Measurements from ENCODE around the gene CPA1. TPM values are rescaled to one million over a fixed set of nuclear protein-coding genes. Genes with fewer than 3 reads are reported as not detected.
A peak's percentile ranks its signal among the peaks of the same experiment; 100 is the strongest.

Gene CPA1
- polyA plus RNA-seq, 3 donors from 2014 or later: not detected

GRCh38 chr7:130362251-130362816 lies 18.0 kb upstream of the CPA1 start:
- Mint-ChIP-seq H3K27me3 (ENCODE audit: low read depth in 3 of 3) (peaks cover 0 to 4% (median 1%) of the 10 kb centered on the region in 3 donors), H3K4me1 (no peaks in the 10 kb centered on the region), H3K36me3 (peaks cover 0 to 4% (median 4%) of the 10 kb centered on the region in 3 donors), H3K4me3 (no peak overlapping the region), H3K27ac (no peak overlapping the region), H3K9me3 (no peaks in the 10 kb centered on the region)
- DNase-seq: no peak

GRCh38 chr7:130363026-130363847 lies 17.1 kb upstream of the CPA1 start:
- H3K27ac Mint-ChIP-seq: no peak overlapping the region
- no peak for DNase-seq

GRCh38 chr7:130364451-130364850 lies 15.8 kb upstream of the CPA1 start:
- Mint-ChIP-seq H3K27ac (no peak overlapping the region), H3K4me1 (peaks cover 0 to 3% of the 10 kb centered on the region in 2 donors), H3K36me3 (peaks cover 0 to 4% (median 4%) of the 10 kb centered on the region in 3 donors), H3K9me3 (no peaks in the 10 kb centered on the region), H3K27me3 (ENCODE audit: low read depth in 3 of 3) (peaks cover 0 to 4% (median 1%) of the 10 kb centered on the region in 3 donors), H3K4me3 (no peak overlapping the region)
- DNase-seq: no peak

More at GRCh38 chr7:130363026-130363847, 17.1 kb upstream of the CPA1 start:
- Mint-ChIP-seq H3K36me3 (peaks cover 0 to 4% (median 4%) of the 10 kb centered on the region in 3 donors), H3K9me3 (no peaks in the 10 kb centered on the region), H3K27me3 (ENCODE audit: low read depth in 3 of 3) (peaks cover 0 to 4% (median 1%) of the 10 kb centered on the region in 3 donors), H3K4me1 (no peaks in the 10 kb centered on the region), H3K4me3 (no peak overlapping the region)

- Mint-ChIP-seq H3K36me3 (peaks cover 0 to 4% (median 4%) of the 10 kb centered on the region in 3 donors), H3K27me3 (ENCODE audit: low read depth in 3 of 3) (peaks cover 0 to 2% (median 1%) of the 10 kb centered on the region in 3 donors), H3K9me3 (no peaks in the 10 kb centered on the region), H3K27ac (no peak overlapping the region), H3K4me1 (peaks cover 0 to 4% of the 10 kb centered on the region in 2 donors), H3K4me3 (no peak overlapping the region)
- DNase-seq: no peak
These were observed 15.2 kb upstream of the CPA1 start for GRCh38 chr7:130365088-130365487.

GRCh38 chr7:130365511-130366441 lies 14.5 kb upstream of the CPA1 start:
- no peak overlapping the region for H3K27ac Mint-ChIP-seq
- DNase-seq: no peak

DNA sequence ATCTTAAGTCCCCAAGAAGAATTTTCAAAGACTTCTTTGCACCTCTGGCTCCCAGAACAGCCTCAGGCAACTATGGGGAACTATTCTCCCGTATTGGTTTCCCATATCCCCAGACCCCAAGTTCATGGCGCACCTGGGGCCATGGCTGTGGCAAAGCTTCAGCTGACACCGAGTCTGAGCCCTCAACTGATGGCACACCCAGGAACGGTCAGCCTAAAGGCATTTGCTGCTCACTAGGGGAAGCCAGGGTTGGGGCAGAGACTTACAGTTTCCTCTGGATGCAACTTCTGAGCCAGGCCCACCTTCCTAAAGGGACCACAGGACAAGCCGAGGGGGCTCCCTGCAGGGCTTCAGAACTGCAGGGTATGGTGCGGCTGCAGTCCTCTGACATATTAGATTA lies 13.7 kb upstream of the CPA1 start:
- no peak overlapping the region for H3K4me3 Mint-ChIP-seq
- H3K27ac Mint-ChIP-seq: no peak overlapping the region
- H3K27me3 Mint-ChIP-seq (ENCODE audit: low read depth in 3 of 3): peaks cover 0 to 2% (median 1%) of the 10 kb centered on the region in 3 donors
- H3K9me3 Mint-ChIP-seq: no peaks in the 10 kb centered on the region
- H3K36me3 Mint-ChIP-seq: no peaks in the 10 kb centered on the region
- peaks cover 0 to 4% of the 10 kb centered on the region in 2 donors for H3K4me1 Mint-ChIP-seq
- no peak for DNase-seq

More at GRCh38 chr7:130365511-130366441, 14.5 kb upstream of the CPA1 start:
- peaks cover 0 to 4% of the 10 kb centered on the region in 2 donors for H3K4me1 Mint-ChIP-seq
- no peak overlapping the region for H3K4me3 Mint-ChIP-seq
- peaks cover 0 to 2% (median 1%) of the 10 kb centered on the region in 3 donors for H3K27me3 Mint-ChIP-seq (ENCODE audit: low read depth in 3 of 3)
- no peaks in the 10 kb centered on the region for H3K9me3 Mint-ChIP-seq
- no peaks in the 10 kb centered on the region for H3K36me3 Mint-ChIP-seq

GRCh38 chr7:130367088-130367755 lies 13.1 kb upstream of the CPA1 start:
- Mint-ChIP-seq H3K27ac (no peak overlapping the region), H3K4me3 (no peak overlapping the region), H3K9me3 (no peaks in the 10 kb centered on the region), H3K4me1 (peaks cover 0 to 4% of the 10 kb centered on the region in 2 donors), H3K27me3 (ENCODE audit: low read depth in 3 of 3) (peaks cover 0 to 2% (median 0%) of the 10 kb centered on the region in 3 donors), H3K36me3 (peaks cover 0 to 4% (median 0%) of the 10 kb centered on the region in 3 donors)
- no peak for DNase-seq

DNA sequence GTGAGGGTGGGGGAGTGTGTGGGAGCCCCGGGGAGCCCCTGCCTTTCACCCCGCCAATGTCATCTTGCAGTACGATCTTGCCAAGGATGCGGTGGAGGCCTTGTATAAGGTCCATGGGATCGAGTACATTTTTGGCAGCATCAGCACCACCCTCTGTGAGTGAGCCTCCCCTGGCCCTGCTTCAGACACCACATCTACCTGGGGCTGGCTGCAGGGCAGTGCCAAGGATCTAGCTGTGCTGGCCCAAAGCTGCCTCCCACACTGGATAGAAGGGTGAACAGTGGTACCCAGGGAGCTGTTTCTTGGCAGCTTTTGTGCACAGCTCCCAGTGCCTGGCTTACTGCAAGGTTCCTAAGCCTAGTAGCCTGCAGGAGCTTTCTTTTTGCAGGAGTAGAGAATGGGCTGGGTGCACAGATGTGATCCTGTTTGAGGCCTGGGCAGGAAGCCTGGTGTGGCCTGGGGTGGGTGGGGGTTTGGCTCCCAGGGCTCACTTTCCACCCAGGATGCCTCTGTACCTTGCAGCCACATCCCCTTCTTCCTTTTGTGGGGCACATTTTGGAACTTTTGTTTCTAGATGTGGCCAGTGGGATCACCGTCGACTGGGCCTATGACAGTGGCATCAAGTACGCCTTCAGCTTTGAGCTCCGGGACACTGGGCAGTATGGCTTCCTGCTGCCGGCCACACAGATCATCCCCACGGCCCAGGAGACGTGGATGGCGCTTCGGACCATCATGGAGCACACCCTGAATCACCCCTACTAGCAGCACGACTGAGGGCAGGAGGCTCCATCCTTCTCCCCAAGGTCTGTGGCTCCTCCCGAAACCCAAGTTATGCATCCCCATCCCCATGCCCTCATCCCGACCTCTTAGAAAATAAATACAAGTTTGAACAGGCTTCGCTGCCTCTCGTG lies 12.2 kb upstream of the CPA1 start:
- Mint-ChIP-seq H3K4me1 (peaks cover 0 to 4% of the 10 kb centered on the region in 2 donors), H3K9me3 (peaks cover 0 to 1% (median 0%) of the 10 kb centered on the region in 6 donors), H3K27me3 (ENCODE audit: low read depth in 3 of 3) (peaks cover 0 to 2% (median 0%) of the 10 kb centered on the region in 3 donors), H3K4me3 (no peak overlapping the region), H3K27ac (no peak overlapping the region), H3K36me3 (peaks cover 0 to 4% (median 0%) of the 10 kb centered on the region in 3 donors)
- DNase-seq: no peak

DNA sequence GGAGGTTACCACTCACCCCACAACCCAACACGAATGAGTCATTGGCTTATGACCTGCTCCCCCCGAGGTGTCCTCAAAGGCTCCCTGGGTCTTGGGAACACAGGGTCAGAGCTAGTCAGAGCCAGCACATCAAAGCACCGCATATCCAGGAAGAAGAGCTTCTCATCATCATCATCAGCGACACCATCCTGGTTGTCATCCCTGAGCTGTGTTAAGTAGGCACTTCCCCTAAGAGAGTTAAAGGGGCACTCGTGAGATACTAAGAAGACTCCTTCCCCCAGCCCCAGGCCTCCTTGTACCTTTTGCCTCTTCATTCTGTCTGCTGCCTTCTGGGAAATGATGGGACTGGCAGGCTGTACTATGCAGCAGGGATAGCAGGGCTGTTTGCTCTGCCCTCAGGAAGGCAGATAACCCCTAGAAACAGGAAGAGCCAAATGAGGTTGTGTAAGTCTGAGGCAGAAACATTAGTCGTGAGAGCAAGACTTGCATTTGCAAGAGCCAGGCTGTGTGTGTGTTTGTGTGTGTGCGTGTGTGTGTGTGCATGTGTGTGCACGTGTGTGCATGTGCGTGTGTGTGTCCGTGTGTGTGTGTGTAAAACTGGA lies 11.1 kb upstream of the CPA1 start:
- H3K9me3 Mint-ChIP-seq: peaks cover 0 to 1% (median 0%) of the 10 kb centered on the region in 6 donors
- DNase-seq: no peak
- H3K4me3 Mint-ChIP-seq: no peak overlapping the region
- peaks cover 0 to 4% (median 0%) of the 10 kb centered on the region in 3 donors for H3K36me3 Mint-ChIP-seq
- H3K4me1 Mint-ChIP-seq: peaks cover 0 to 4% of the 10 kb centered on the region in 2 donors
- peak overlapping the region in 2 of 6 donors; percentile 11 to 12 for H3K27ac Mint-ChIP-seq
- peaks cover 0 to 2% (median 0%) of the 10 kb centered on the region in 3 donors for H3K27me3 Mint-ChIP-seq (ENCODE audit: low read depth in 3 of 3)

DNA sequence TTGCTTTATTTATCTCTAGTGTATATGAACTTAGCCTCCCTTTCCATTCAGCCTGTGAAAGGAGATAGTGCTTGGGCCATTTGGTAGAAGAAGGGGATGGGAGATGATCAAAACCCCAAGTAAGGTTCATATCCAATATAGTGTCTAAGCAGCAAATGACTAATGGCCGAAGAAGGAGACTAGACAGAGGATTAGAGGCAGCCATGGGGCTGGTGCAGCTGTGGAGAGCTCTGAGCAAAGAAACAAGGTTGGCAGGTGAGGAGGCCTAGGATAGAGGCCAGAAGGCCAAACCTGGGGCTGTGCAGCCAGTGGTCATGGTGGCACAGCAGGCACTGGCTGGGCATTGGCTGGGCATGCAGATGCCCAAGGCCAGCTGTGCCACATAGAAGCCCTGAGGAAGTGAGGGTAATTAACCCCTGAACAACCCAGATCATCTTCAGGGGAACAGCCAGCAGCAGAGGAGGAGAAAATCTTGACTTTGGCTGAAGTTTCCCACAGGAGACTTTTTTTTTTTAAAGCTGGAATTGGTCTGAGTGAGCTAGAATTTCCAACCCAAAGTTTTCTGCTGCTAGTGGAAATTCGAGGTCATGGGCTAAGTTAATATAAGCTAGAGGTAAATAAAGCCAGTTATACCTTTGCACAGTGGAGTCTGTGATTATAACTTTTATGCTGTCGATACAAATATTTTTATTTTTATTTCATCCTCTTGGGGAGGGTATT lies 10.3 kb upstream of the CPA1 start:
- H3K36me3 Mint-ChIP-seq: peaks cover 0 to 4% (median 0%) of the 10 kb centered on the region in 3 donors
- no peak overlapping the region for H3K4me3 Mint-ChIP-seq
- no peak for DNase-seq
- no peak overlapping the region for H3K27ac Mint-ChIP-seq
- H3K4me1 Mint-ChIP-seq: peaks cover 0 to 4% of the 10 kb centered on the region in 2 donors
- H3K9me3 Mint-ChIP-seq: peaks cover 0 to 1% (median 0%) of the 10 kb centered on the region in 6 donors
- peaks cover 0 to 2% (median 0%) of the 10 kb centered on the region in 3 donors for H3K27me3 Mint-ChIP-seq (ENCODE audit: low read depth in 3 of 3)

DNA sequence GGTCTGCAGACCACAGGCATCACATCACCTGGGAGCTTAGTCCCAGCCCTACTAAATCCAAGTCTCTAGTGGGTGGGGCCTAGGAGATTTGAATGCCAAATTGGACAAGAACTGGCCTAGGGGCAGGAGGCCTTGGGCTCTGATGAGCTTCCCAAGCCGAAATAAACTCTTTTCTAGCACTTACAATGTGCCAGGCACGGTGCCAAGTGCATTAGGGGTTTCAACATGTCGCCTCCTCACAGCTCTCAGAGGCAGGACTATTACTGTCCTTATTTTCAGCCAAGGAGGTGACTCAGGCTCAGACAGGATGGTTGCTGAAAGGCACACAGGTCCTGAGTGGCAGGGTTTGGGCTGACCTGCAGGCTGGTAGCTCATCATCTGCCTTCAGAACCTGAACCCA lies 9.2 kb upstream of the CPA1 start:
- peaks cover 0 to 4% of the 10 kb centered on the region in 2 donors for H3K4me1 Mint-ChIP-seq
- H3K27me3 Mint-ChIP-seq (ENCODE audit: low read depth in 3 of 3): peaks cover 0 to 3% (median 0%) of the 10 kb centered on the region in 3 donors
- H3K4me3 Mint-ChIP-seq: no peak overlapping the region
- H3K9me3 Mint-ChIP-seq: peaks cover 0 to 1% (median 0%) of the 10 kb centered on the region in 6 donors
- H3K27ac Mint-ChIP-seq: no peak overlapping the region
- DNase-seq: no peak
- H3K36me3 Mint-ChIP-seq: peaks cover 0 to 6% (median 0%) of the 10 kb centered on the region in 3 donors
